Stomach (tissue), 4 donors: ENCODE measurements around the gene RANBP17.

Source experiments
- POLR2A ChIP-seq, 4 donors: fragments of 450-650 bp; IDR thresholded peaks; one replicate each; pipeline ENCODE4 v1.6.1; 2016; ENCODE audit warnings: antibody characterized with exemption in 4 of 4, control low read depth in 2 of 4, mild to moderate bottlenecking in 1 of 4, moderate library complexity in 1 of 4
- TF ChIP-seq, protein P1 (sequence below), 7 experiments: fragments of 450-650 bp in 4 of 7; fragments of 200-600 bp in 3 of 7; sonication (generic) in 3 of 7; IDR thresholded peaks; one replicate each; pipeline ENCODE4 v1.5.1; 2016 to 2019; ENCODE audit warnings: antibody characterized with exemption in 7 of 7, control low read depth in 2 of 7, mild to moderate bottlenecking in 1 of 7

DNA sequence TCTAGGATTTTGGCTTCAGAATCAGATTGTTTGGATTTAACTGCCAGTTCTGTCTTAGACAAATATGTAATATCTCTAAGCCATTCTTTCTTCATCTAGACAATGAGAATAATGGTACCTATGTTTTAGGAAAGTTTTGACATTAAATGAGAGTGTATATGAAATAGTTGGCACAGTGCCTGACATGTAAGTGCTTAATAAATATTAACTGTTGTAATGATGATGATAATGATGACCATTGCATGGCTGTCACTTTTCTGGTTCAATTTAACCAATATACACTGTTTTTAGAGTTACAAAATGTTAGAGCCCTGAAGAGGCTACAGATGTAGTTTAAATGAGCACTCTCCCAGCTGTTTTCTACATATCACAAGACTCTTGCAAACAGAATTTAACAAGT, 131.7 kb downstream of the RANBP17 start:
- TF ChIP-seq, protein P1, sequence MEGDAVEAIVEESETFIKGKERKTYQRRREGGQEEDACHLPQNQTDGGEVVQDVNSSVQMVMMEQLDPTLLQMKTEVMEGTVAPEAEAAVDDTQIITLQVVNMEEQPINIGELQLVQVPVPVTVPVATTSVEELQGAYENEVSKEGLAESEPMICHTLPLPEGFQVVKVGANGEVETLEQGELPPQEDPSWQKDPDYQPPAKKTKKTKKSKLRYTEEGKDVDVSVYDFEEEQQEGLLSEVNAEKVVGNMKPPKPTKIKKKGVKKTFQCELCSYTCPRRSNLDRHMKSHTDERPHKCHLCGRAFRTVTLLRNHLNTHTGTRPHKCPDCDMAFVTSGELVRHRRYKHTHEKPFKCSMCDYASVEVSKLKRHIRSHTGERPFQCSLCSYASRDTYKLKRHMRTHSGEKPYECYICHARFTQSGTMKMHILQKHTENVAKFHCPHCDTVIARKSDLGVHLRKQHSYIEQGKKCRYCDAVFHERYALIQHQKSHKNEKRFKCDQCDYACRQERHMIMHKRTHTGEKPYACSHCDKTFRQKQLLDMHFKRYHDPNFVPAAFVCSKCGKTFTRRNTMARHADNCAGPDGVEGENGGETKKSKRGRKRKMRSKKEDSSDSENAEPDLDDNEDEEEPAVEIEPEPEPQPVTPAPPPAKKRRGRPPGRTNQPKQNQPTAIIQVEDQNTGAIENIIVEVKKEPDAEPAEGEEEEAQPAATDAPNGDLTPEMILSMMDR (IDR thresholded peaks at IDR 0.05): no peak
- TF ChIP-seq POLR2A (IDR thresholded peaks at IDR 0.05): no peak
